Cardiac fibroblast (primary cell): ENCODE results near the gene AZU1.

ENCODE experiments used
- DNase-seq, 2 donors: peaks; one replicate each; pipeline versions ENCODE4 v3.0.0 to v3.0.0-alpha.2; 2010; ENCODE audit warnings: low read depth in 2 of 2
- H3K4me3 ChIP-seq, 2 donors: replicated peaks in 1 of 2; 1 replicate in 1 of 2; 2 replicates in 1 of 2; pipeline ENCODE4 v1.5.1; 2011; ENCODE audit warnings: low read depth in 2 of 2, low read length in 2 of 2, mild to moderate bottlenecking in 2 of 2, moderate library complexity in 1 of 2
- CTCF ChIP-seq: IDR thresholded peaks from one replicate; pipeline ENCODE4 v1.5.1; 2011; ENCODE audit warnings: low read depth, mild to moderate bottlenecking, low read length, inconsistent platforms

Gene AZU1

GRCh38 chr19:797528-798414 lies 29.9 kb upstream of the AZU1 start:
- TF ChIP-seq CTCF: no peak
- peak; percentile 90 to 97 for DNase-seq
- H3K4me3 ChIP-seq: peak overlapping the region; percentile 85 to 94

- H3K4me3 ChIP-seq: peak overlapping the region; percentile 85 to 94
- peak in 1 of 2 donors; percentile 49 for DNase-seq
- TF ChIP-seq CTCF: no peak
Observed at GRCh38 chr19:798415-799075, 29.1 kb upstream of the AZU1 start.

- DNase-seq: peak; percentile 59 to 75
- TF ChIP-seq CTCF: peak; percentile 31
- H3K4me3 ChIP-seq: peak overlapping the region; percentile 85 to 94
Observed at GRCh38 chr19:799076-799881, 28.4 kb upstream of the AZU1 start.

GRCh38 chr19:800360-801029 lies 27.1 kb upstream of the AZU1 start:
- H3K4me3 ChIP-seq: peak overlapping the region; percentile 34 to 44
- TF ChIP-seq CTCF: no peak
- peak; percentile 47 to 65 for DNase-seq

- peak; percentile 58 to 85 for DNase-seq
- H3K4me3 ChIP-seq: peak overlapping the region; percentile 34 to 44
- TF ChIP-seq CTCF: no peak
Observed at GRCh38 chr19:801030-801860, 26.4 kb upstream of the AZU1 start.
